Kidney (tissue), 14 donors: ENCODE results near the gene IL9. TPM values are rescaled to one million over a fixed set of nuclear protein-coding genes. Genes with fewer than 3 reads are reported as not detected.

ENCODE experiments used
- DNase-seq, 5 donors: peaks; one replicate each; pipeline ENCODE4 v3.0.0-alpha.2; 2013 to 2020
- FAIRE-seq: peaks from 2 replicates; lab custom pipeline; 2012; peaks lifted over from hg19 to GRCh38; lab: Jason Lieb, UNC
- H3K27ac ChIP-seq, 2 donors: one replicate each; pipeline ENCODE4 v1.7.0; 2013; ENCODE audit warnings: low read depth in 2 of 2, low read length in 2 of 2, inconsistent platforms in 1 of 2
- H3K27me3 ChIP-seq: one replicate; pipeline ENCODE4 v1.7.1; 2013; ENCODE audit warnings: low read length, inconsistent platforms; ENCODE audit not compliant: control insufficient read depth, insufficient read depth
- H3K36me3 ChIP-seq, 3 donors: one replicate each; pipeline versions ENCODE4 v1.7.0 to v1.7.1; 2013; ENCODE audit warnings: low read length in 3 of 3, control low read depth in 1 of 3, inconsistent platforms in 1 of 3; ENCODE audit not compliant: insufficient read depth in 3 of 3, control insufficient read depth in 2 of 3
- H3K4me1 ChIP-seq, 3 donors: one replicate each; pipeline versions ENCODE4 v1.7.0 to v1.7.1; 2013; ENCODE audit warnings: low read length in 3 of 3, inconsistent platforms in 1 of 3, low read depth in 1 of 3; ENCODE audit not compliant: control insufficient read depth in 2 of 3, insufficient read depth in 2 of 3
- H3K4me3 ChIP-seq, 3 donors: one replicate each; pipeline versions ENCODE4 v1.7.0 to v1.8.1; 2013; ENCODE audit warnings: low read length in 3 of 3, control low read depth in 1 of 3, inconsistent platforms in 1 of 3
- H3K9ac ChIP-seq, 3 donors: one replicate each; pipeline versions ENCODE4 v1.7.0 to v1.7.1; 2013; ENCODE audit warnings: low read length in 3 of 3, control low read depth in 1 of 3, inconsistent platforms in 1 of 3
- H3K9me3 ChIP-seq, 3 donors: one replicate each; pipeline versions ENCODE4 v1.7.0 to v1.7.1; 2013; ENCODE audit warnings: low read length in 3 of 3, control low read depth in 1 of 3, inconsistent platforms in 1 of 3; ENCODE audit not compliant: control insufficient read depth in 2 of 3, insufficient read depth in 1 of 3
- CTCF ChIP-seq: IDR thresholded peaks from 3 replicates; pipeline ENCODE4 v1.5.1; 2012; ENCODE audit warnings: mild to moderate bottlenecking, moderate library complexity, borderline replicate concordance; ENCODE audit not compliant: insufficient read depth; ENCODE audit errors: extremely low read depth
- intact Hi-C: fragments of 100-400 bp; cut with DNase I; formaldehyde crosslinking; loops from one replicate; pipeline ENCODE4 v1.11.1; 2022
- polyA plus RNA-seq: library from polyadenylated mRNA; stranded (reverse); fragments of 350-450 nt; fragmentation: Illumina TruSeq; extraction: RNeasy Lipid Tissue Mini Kit (QIAGEN cat#74804); gene quantifications from one replicate; pipeline ENCODE4 v1.2.3, GENCODE V29; 2014; ENCODE audit warnings: low read depth, low replicate concordance; ENCODE audit not compliant: insufficient read depth
- total RNA-seq: library from RNA; stranded (reverse); fragmentation: NEBNext Ultra II Directional; extraction: Animal tissue kit (Norgen Biotek cat#: 25700); gene quantifications from one replicate; pipeline ENCODE4 v1.2.1, GENCODE V29; 2021
- donor health status: control.
- donor health status: control.
- donor health status: control.
- donor health status: control.
- donor health status: control.
- donor health status: DM: yes; HTN: yes; CAD: no.
- donor health status: Normal renal cell carcinoma (clear cell type).

IL9 gene
- total and polyA plus RNA-seq, 2 donors from 2014 or later = not detected

DNA sequence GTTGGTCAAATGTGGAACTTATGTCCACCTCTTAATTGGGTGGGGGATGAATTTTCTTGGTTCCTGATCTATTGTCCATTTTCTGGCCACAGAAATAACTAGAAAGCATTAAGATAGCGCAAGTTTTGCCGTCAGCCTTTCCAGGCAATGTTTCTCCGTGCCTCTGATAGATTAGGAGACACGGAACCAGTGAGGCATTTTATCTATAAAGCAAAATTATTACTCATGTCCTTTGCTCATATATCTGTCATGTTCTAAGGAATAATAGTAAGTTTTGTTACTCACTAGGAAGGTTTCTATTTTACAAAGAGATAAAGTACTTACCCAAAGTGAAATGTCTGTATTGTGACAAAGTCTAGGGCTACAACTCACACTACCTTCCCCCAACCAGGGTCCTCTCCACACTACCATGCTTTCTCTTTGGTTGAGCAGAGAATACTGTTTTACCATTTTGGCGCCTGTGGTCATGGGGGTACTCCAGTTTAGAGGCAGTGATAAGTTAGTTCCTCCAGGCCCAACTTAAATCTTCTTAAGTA lies 19.9 kb upstream of the IL9 start:
- Histone ChIP-seq H3K4me3 (no peak overlapping the region), H3K9ac (no peak overlapping the region), H3K4me1 (no peaks in the 10 kb centered on the region), H3K27me3 (no peaks in the 10 kb centered on the region), H3K27ac (no peak overlapping the region), H3K36me3 (no peaks in the 10 kb centered on the region), H3K9me3 (no peaks in the 10 kb centered on the region)
- FAIRE-seq (no peak), DNase-seq (no peak)
- intact Hi-C loops = no loop called here
- TF ChIP-seq CTCF = no peak

GRCh38 chr5:135913713-135914626 lies 18.3 kb upstream of the IL9 start:
- intact Hi-C loops = no loop called here
- no peaks in the 10 kb centered on the region for H3K27me3 ChIP-seq
- no peaks in the 10 kb centered on the region for H3K4me1 ChIP-seq
- H3K9me3 ChIP-seq = no peaks in the 10 kb centered on the region
- TF ChIP-seq CTCF = no peak
- DNase-seq (no peak), FAIRE-seq (no peak)
- no peaks in the 10 kb centered on the region for H3K36me3 ChIP-seq
- no peak overlapping the region for H3K27ac ChIP-seq
- H3K4me3 ChIP-seq = no peak overlapping the region
- no peak overlapping the region for H3K9ac ChIP-seq

- DNase-seq = no peak
- FAIRE-seq = no peak
- Histone ChIP-seq H3K4me1 (no peaks in the 10 kb centered on the region), H3K27ac (no peak overlapping the region), H3K27me3 (no peaks in the 10 kb centered on the region), H3K36me3 (no peaks in the 10 kb centered on the region), H3K4me3 (no peak overlapping the region), H3K9ac (no peak overlapping the region), H3K9me3 (no peaks in the 10 kb centered on the region)
- TF ChIP-seq CTCF = no peak
- intact Hi-C loops = no loop called here
These were observed 9.5 kb upstream of the IL9 start for GRCh38 chr5:135905144-135905543.
